HG03045 (cell line): ENCODE results near the gene GATA5.

Experiments
- ATAC-seq: cut with Tn5 transposase; IDR thresholded peaks from one replicate; pipeline ENCODE4 v1.9.1; 2021; ENCODE audit warnings: mild to moderate bottlenecking, moderate library complexity; ENCODE audit not compliant: unreplicated experiment

The GATA5 gene

DNA sequence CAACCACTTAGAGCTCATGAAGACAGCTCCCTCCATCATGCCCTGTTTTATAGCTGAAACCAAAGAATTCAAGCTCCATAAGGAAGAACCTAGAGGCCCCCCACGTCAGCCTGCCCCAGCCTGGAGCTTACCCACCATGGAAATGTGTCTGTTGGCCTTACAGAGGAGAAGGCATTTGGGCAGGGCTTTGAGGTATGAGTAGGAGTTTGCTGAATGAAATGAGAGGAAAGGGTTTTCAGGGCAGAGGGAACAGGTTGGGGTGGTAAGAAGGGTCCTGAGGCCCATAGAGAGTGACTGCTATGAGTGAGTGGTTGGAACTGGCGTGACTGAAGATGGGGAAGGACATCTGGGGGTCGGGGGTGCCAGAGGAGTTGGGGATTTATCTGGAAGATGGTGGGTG, 12.7 kb upstream of the GATA5 start:
- no peak for ATAC-seq

GRCh38 chr20:62487561-62488354, 12.0 kb upstream of the GATA5 start:
- ATAC-seq = no peak

DNA sequence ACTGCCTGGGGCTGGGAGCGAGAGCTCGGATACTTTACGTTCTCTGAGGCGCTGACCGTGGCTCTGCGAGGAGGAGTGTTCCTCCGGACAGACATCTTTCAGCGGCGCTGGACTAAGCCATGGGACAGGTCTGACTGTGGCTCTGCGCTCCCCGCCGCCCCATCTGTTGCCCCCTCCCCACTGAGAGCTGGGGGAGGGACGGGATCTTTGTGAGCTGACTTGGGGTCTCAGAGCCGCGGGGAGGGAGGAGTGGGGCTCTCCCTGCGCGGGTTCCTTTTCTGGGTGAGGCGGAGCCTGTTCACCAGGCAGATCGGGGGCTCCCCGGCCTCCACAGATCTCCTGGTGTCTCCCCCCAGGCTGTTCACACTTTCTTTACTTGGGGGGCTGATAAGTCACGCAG, 11.3 kb upstream of the GATA5 start:
- no peak for ATAC-seq

GRCh38 chr20:62486484-62486883, 10.7 kb upstream of the GATA5 start:
- ATAC-seq = no peak

GRCh38 chr20:62485701-62486089, 9.9 kb upstream of the GATA5 start:
- ATAC-seq = no peak

GRCh38 chr20:62485062-62485700, 9.4 kb upstream of the GATA5 start:
- ATAC-seq = no peak

- ATAC-seq = no peak
Measured at GRCh38 chr20:62484478-62484877, 8.7 kb upstream of the GATA5 start.

GRCh38 chr20:62483613-62484458, 8.0 kb upstream of the GATA5 start:
- no peak for ATAC-seq

- ATAC-seq = no peak
Measured at GRCh38 chr20:62482974-62483373, 7.2 kb upstream of the GATA5 start.

DNA sequence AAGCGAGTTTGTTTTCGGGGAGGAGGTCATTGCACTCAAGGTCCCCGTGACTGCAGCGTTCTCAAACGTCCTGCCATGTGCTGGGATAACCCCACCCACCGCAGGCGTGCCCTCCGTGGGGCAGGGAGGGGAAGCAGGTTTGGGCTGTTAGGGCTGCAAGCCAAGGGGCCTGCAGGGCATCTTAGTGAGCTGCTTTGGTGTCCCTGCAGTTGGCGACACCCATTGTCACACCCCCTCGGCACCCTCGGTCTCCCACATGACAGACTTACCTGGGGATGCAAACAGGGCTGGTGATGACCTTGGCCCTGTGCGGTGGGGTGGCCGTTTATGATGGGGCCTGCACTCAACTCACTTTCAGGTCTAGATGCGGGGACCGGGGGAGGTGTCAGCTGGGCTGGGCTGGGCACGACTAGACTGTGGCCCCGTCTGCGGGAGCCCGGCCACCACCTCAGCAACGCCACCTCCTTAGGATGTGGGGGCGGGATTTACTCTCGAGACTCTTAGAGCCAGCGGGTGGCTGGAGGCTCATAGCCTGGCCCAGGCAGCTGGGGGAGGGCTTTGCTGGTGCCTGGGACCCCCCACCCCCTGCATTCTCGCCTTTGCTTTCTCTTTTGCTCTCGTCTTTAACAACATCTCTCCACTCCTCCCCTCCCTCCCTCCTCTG, 6.5 kb upstream of the GATA5 start:
- ATAC-seq = no peak

- no peak for ATAC-seq
Measured at GRCh38 chr20:62481425-62482145, 5.8 kb upstream of the GATA5 start.

- ATAC-seq = no peak
Measured at GRCh38 chr20:62480318-62480717, 4.5 kb upstream of the GATA5 start.

GRCh38 chr20:62479656-62480055, 3.9 kb upstream of the GATA5 start:
- no peak for ATAC-seq

- ATAC-seq = no peak
Measured at GRCh38 chr20:62479156-62479555, 3.4 kb upstream of the GATA5 start.

GRCh38 chr20:62477669-62478455, 2.1 kb upstream of the GATA5 start:
- no peak for ATAC-seq

- no peak for ATAC-seq
Measured at GRCh38 chr20:62476056-62476838, 452 bp upstream of the GATA5 start.

- no peak for ATAC-seq
Measured at GRCh38 chr20:62475027-62475771, 596 bp downstream of the GATA5 start.

GRCh38 chr20:62474604-62475026, 1.2 kb downstream of the GATA5 start:
- no peak for ATAC-seq
